Omental fat pad (tissue), 4 donors: ENCODE measurements around the gene TFB1M. TPM values are rescaled to one million over a fixed set of nuclear protein-coding genes. Genes with fewer than 3 reads are reported as not detected.

Experiments used
- ATAC-seq: fragments of 150-250 bp; one replicate; pipeline ENCODE4 v1.9.1; 2016; ENCODE audit warnings: mild to moderate bottlenecking, moderate library complexity; ENCODE audit not compliant: low FRiP score
- DNase-seq: peaks from one replicate; pipeline ENCODE4 v3.0.0-alpha.2; 2019; ENCODE audit warnings: low spot score
- total RNA-seq, 4 donors: library from RNA; depleted of rRNA; stranded (reverse); fragments of >200 nt; gene quantifications; one replicate each; pipeline ENCODE4 v1.1.0, GENCODE V29; 2016
- TF ChIP-seq, protein P1 (sequence below), 3 donors: fragments of 450-650 bp; IDR thresholded peaks; one replicate each; pipeline ENCODE4 v1.5.1; 2016 to 2017; ENCODE audit warnings: antibody characterized with exemption in 3 of 3, mild to moderate bottlenecking in 3 of 3, moderate library complexity in 2 of 3

The TFB1M gene
- total RNA-seq, 4 donors from 2014 or later: 6.4 to 9.2 (median 7.2) TPM

DNA sequence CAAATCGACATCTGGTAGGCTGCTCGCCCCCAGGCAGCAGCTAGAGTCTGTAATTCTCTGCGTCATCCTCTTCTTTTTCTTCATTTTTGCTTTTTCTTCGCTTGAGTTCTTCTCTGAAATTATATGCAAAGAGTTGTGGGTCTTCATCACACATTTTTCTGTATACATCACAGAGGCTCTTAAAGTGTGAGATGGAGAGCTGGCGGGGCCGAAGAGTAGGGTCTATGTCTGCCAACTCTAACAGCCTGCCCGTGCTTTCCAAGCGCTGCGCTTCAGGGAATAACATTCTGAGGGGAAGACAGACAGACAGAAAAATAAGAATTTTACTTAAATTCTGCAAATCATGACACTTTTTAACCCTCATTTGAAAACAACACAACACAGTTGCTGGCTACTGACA is 56.5 kb downstream of the TFB1M start:
- TF ChIP-seq, protein P1, sequence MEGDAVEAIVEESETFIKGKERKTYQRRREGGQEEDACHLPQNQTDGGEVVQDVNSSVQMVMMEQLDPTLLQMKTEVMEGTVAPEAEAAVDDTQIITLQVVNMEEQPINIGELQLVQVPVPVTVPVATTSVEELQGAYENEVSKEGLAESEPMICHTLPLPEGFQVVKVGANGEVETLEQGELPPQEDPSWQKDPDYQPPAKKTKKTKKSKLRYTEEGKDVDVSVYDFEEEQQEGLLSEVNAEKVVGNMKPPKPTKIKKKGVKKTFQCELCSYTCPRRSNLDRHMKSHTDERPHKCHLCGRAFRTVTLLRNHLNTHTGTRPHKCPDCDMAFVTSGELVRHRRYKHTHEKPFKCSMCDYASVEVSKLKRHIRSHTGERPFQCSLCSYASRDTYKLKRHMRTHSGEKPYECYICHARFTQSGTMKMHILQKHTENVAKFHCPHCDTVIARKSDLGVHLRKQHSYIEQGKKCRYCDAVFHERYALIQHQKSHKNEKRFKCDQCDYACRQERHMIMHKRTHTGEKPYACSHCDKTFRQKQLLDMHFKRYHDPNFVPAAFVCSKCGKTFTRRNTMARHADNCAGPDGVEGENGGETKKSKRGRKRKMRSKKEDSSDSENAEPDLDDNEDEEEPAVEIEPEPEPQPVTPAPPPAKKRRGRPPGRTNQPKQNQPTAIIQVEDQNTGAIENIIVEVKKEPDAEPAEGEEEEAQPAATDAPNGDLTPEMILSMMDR (IDR thresholded peaks at IDR 0.05): no peak
- DNase-seq (no peak), ATAC-seq (no peak)

DNA sequence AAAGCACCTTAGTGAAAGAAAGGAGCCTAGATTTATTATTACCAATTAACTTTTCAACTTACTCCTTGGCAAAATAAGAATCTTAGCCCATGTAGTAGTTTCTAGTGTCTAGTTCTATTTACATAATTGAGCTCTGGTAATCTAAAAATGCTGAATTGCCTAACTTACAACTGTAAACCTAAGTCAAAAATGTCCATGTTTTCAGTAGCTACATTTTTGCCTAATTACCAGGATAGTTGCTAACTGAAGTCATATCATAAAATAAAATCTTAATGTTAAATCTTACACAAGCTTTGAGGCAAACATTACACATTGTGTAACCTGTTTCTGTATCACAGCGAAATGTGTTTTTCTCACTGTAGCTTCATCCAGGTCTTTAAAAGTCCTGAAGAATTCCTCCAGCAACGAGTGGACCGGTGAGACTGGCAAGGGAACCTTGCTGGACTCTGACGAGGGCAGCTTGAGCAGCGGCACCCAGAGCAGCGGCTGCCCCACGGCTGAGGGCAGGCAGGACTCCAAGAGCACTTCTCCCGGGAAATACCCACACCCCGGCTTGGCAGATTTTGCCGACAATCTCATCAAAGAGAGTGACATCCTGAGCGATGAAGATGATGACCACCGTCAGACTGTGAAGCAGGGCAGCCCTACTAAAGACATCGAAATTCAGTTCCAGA is 58.0 kb downstream of the TFB1M start:
- TF ChIP-seq, protein P1 (IDR thresholded peaks at IDR 0.05): no peak
- DNase-seq (no peak), ATAC-seq (no peak)

DNA sequence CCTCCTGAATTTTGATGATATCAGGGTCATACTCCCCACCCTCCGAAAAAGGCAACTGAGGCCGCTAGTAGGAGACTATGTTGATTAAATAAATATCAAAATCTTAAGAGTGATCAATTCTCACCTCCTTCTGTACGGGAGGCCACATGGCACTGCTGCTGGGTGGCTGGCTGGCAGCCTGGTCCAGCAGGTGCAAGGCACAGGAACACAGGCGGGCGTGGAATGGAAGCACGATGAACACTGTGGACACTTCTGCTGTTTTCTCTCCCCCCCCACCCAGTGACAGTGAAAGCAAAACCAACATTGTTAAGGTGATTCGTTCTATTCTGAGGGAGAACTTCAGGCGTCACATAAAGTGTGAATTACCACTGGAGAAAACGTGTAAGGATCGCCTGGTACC is 60.1 kb downstream of the TFB1M start:
- TF ChIP-seq, protein P1 (IDR thresholded peaks at IDR 0.05): no peak
- ATAC-seq: no peak
- DNase-seq: no peak

DNA sequence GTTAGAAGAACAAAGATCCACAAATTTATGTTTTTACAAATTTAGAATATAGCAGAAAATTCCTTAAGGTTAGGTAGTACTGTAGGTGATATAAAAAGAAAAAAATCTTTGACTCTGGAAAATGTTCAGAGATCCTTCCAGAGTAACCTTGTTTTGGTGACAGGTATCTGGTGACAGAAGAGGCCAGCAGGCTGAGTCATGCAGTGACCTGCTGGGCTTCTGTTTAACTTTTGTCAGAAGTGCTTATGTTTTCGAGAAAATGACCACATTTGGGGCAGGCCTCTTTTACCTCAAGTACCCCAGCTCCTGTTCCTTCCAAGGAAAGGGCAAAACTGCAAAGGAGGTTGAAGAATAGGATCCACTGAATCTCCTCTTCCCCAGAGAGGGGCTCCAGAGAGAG is 60.9 kb downstream of the TFB1M start:
- DNase-seq (no peak), ATAC-seq (no peak)
- TF ChIP-seq, protein P1 (IDR thresholded peaks at IDR 0.05): no peak

DNA sequence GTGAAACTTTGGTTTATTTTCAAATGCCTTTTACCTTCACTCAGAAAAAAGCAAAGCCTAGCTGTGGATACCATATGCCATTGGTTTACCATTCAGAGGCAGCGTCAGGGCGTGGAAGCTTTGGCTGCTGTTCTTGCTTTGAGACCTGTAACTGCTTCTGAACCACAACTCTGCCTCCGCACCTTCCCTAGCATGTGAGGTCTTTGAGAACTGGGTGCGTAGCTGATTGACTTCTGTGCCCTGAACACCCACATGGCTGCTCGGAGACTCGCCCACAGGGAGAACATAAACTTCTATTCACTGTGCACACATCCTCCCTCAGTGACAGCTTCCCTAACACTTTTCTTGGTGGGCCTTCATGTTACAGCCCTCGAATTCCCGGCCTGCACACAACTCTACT is 61.7 kb downstream of the TFB1M start:
- TF ChIP-seq, protein P1 (IDR thresholded peaks at IDR 0.05): no peak
- ATAC-seq: no peak

DNA sequence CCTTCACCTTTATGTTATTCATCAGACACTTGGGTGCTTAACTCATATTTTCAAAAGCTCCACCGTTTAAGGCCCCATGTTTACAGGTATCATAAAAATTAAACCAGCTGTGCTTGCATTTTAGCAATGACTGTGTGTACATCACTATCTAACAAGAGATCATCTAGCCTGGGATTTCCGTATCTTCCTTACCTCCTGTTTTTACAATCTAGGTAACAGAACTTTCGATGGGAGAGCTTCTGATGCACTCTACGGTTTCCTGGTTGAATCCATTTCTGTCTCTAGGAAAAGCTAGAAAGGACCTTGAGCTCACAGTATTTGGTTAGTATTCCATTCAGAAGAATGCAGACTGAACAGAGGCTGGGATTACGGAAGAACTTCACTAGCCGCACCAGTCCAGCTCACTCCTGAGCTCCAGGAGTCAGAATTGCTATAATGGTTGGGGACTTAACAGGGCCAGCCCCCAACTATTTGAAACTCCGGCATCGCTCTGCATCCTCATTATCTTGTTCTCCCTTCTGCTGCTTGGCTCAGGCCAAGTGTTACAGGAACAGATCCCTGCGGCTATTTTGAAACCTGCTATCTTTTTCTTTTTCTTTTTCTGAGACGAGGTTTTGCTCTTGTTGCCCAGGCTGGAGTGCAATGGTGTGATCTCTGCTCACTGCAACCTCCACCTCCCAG is 63.4 kb downstream of the TFB1M start:
- TF ChIP-seq, protein P1 (IDR thresholded peaks at IDR 0.05): no peak
- ATAC-seq (no peak), DNase-seq (no peak)

More for the DNA sequence above, 61.7 kb downstream of the TFB1M start:
- no peak for DNase-seq
